Colon (tissue), 2 donors: Measurements from ENCODE around the gene CTSO.

Experiments
- FAIRE-seq: peaks from 2 replicates; lab custom pipeline; 2012; peaks lifted over from hg19 to GRCh38; lab: Jason Lieb, UNC
- donor health status: control.
- donor health status: control.

Gene CTSO, protein sequence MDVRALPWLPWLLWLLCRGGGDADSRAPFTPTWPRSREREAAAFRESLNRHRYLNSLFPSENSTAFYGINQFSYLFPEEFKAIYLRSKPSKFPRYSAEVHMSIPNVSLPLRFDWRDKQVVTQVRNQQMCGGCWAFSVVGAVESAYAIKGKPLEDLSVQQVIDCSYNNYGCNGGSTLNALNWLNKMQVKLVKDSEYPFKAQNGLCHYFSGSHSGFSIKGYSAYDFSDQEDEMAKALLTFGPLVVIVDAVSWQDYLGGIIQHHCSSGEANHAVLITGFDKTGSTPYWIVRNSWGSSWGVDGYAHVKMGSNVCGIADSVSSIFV

GRCh38 chr4:155953151-155954117 lies at the start of gene CTSO:
Gene CTSO (minus strand): TSS chr4:155953866. CDS start chr4:155953847, 19 bp downstream.
- peak; percentile 68 for FAIRE-seq

DNA sequence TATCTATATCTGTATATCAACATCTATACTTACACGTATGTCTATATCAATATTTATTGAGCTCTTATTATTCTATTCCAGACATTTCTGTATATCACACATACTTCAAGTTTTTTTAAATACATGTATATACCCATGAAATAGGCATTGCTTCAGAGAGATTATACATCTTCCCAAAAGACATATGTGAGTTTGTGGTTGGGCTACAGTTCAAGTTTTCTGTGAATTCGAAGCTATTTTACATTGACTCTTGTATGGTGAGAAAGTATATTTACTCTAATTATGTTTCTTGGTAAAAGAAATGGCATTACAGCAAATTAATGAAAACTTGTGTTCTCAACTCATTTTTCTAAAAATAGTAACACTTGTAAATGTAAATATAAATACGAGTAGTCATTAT lies 46.8 kb upstream of the CTSO start:
- no peak for FAIRE-seq

- no peak for FAIRE-seq
Observed at GRCh38 chr4:155999725-156000124, 46.1 kb upstream of the CTSO start.

DNA sequence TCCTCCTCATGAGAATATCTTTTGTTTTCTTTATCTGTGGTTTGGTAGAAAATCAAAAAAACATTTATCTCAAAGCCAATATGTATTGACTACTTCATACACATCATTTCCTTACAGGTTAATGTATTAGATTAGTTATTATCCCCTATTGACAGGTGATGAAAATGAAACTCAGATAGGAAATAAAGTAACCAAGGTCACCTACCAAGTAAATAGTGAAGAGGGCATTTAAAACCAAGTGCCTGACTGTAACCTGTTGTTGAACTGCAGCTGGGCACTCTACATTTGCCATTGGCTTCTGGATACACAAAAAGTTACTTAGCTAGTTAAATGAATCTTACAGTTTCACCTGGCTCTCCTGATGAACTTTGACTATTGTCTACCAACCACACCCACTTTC lies 41.4 kb upstream of the CTSO start:
- FAIRE-seq: no peak

DNA sequence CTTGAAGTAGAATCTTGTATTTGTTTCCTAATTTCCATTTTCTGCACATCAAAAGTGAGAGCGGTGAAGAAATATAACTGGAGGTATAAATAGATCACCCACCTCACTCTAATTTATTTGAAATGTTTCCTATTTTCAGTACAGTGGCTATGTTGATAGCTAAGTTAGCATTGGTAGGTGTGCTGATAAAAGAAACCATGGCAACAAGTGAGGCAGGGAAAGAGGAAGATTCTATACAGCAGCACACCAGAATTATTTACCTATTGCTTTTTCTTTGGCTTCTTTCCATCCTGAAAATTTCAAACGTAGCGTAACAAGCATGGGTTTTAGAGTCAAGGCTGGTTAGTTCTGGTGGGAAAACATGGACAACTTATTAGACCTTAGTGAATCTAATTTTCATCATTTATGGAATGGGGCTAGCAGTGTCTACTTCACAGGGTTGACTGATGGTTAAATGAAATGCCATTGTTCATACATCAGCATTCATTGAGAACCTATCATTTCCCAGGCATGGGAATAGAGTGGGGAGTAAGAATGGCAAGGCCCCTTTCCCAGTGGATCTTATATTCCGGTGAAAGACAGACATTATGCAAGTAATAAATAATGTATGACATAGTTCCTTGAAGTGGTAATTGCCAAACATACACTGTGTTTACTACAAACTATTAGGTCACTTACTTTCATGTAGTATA lies 30.6 kb upstream of the CTSO start:
- no peak for FAIRE-seq

GRCh38 chr4:155982736-155983385 lies 29.2 kb upstream of the CTSO start:
- no peak for FAIRE-seq

- FAIRE-seq: no peak
Observed at GRCh38 chr4:155978810-155979209, 25.1 kb upstream of the CTSO start.

GRCh38 chr4:155975511-155975910 lies 21.8 kb upstream of the CTSO start:
- FAIRE-seq: no peak

- FAIRE-seq: no peak
Observed at GRCh38 chr4:155974996-155975395, 21.3 kb upstream of the CTSO start.

DNA sequence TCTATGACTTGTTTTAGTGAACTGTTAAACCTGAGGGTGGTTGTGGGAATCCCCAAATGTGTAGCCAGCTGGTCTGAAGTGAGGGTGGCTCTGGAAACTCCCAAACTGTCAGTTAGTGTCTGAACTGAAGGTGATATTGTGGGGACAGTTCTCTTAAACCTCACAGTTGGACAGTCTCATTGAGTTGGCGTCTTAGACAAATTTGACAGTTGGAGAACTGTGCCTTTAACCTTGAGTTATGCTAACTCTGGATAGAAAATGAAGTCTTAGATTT lies 20.7 kb upstream of the CTSO start:
- FAIRE-seq: no peak

DNA sequence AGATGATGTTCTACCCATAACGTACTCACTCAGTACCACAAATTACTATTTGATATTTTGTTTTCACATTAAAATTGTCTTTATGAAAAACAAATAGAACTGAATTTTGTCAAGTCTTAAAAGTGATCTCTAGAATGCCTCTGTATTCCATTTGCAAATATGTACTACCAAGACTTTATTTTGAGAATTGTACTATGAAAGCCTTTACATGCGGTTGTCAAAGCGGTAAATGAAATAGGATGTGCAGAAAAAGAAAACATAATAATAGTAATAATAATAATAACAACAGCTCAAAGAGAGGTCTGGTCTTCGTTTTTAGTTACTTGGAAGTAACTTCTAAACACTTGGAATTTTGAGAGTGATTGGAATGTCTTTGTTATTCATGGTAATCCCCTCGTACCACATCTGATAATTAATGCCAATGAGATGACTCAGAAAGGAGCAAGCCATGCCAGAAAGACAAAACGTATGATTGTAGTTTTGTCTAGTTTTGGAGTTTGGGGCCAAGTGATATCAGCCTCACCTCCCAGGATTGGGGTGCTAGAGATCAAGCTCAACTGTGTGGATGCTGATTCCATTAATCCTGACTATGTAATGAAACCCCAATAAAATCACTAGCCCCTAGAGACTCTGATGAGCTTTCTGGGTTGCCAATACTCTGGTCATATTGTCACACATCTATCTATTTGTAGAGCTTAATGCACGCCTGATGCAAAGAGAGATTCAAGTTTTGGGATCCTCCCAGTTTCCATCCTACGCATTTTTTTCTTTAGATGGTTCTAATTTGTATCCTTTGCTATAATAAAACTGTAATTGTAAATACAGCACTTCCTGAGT lies 20.2 kb upstream of the CTSO start:
- no peak for FAIRE-seq

GRCh38 chr4:155972098-155972497 lies 18.4 kb upstream of the CTSO start:
- FAIRE-seq: no peak

GRCh38 chr4:155966731-155967395 lies 13.2 kb upstream of the CTSO start:
- no peak for FAIRE-seq

DNA sequence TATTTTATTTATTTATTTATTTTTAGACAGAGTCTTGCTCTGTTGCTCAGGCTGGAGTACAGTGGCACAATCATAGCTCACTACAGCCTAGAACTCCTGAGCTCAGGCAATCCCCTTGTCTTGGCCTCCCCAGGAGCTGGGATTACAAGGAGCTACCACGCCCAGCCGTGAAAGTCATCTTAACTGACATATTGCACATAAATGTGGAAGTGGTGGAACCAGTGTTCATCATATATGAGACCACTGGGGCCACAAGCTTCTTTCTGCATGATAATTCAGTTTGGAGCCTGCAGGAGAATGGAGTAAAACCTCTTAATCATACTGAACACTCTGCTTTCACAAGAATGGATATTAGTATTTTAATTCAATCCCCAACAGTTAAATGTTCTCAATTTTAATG lies 12.5 kb upstream of the CTSO start:
- FAIRE-seq: no peak

DNA sequence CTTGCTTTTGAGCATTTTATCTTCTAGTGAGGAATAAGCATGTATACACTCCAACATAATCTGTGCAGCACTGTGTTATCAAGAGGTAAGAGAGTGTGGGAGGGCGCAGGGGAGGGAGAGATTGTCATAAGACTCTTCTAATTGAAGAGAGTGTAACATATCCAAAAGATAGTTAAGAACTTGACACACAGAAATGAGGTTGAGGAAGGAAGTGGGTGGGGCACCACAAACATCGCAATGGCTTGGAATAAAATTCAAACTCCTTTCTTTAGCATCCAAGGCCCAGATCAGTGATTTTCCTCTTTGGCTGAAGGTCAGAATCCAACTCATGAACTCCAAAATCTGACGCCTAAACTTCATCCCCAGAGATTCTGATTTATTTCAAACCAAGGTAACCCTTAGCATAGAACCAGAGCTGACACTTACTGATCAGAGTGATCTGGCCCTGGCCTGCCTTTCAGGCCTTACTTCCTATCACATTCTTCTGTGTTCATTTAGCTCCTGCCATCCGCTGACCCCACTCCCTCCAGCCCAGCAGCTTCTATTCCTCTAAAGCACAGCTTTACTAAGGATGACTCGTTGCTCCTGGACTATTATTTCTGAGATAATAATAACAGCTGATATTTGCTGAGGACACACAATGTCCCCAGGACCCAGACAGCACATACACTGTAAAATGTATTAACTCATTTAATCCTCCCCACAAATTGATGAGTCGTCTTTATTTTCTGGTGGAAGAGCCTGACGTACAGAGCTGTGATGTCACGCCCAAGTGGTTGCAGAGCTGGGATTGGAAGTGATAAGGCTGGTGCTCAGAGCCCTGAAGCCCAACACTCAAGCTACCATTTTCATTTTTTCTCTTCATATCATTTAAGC lies 10.6 kb upstream of the CTSO start:
- no peak for FAIRE-seq

DNA sequence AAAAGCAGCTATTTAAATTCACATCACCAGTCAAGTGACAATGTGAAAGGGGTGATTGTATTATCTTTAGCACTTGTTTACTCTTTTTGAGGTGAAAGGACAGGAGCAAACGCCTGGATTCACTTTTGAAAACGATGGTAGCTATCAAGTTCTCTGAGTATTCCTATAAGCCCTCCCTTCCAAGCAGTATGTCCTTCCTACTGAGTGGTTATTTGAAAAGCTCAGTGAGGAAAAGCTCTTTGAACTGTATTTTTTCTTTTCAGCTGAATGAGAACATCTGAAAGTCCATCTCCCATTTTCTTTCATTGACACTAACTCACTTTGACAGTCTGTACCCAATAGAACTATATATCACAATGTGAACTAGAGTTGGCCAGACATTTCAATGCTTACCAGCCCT lies 9.1 kb upstream of the CTSO start:
- FAIRE-seq: no peak

DNA sequence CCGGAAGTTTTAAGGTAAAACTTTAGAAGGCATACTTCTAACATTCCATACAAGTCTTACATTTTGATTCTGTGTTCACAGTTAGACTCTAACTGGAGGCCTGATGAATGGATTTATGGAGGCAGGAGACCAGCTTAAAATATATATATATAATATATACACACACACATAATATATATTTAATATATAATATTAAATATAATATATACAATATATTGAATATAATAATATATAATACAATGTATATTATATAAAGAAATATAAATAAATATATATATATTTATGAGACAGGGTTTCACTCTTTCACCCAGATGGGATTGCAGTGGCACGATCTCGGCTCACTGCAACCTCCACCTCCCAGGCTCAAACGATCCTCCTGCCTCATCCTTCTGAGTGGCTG lies 7.9 kb upstream of the CTSO start:
- no peak for FAIRE-seq

DNA sequence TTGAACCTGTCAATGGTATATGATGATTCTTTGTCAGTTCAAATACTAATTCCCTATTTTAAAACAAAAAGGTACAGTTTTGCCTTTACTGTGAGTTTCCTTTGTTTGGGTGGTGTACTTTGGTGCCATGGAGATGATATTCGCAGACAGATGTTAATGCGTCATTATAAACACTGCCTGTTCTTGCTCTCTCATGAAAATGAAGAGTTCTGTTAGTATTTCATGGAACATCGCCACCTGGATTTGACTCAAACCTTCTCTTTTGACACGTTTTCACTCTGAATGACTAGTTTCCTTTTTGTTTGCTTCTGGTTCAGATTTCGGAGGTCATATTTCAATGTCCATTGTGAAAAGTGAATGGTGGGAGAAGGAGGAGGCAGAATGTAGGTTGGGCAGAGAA lies 6.9 kb upstream of the CTSO start:
- no peak for FAIRE-seq

- FAIRE-seq: no peak
Observed at GRCh38 chr4:155959417-155959816, 5.8 kb upstream of the CTSO start.

GRCh38 chr4:155956461-155956860 lies 2.8 kb upstream of the CTSO start:
- FAIRE-seq: no peak
